Astrocyte (in vitro differentiated cells and primary cell): Measurements from ENCODE around the gene PBOV1. TPM values are rescaled to one million over a fixed set of nuclear protein-coding genes. Genes with fewer than 3 reads are reported as not detected.

ENCODE experiments used
- DNase-seq: peaks from one replicate; pipeline ENCODE4 v3.0.0-alpha.2; 2010; ENCODE audit warnings: low read depth
- FAIRE-seq: peaks from 2 replicates; lab custom pipeline; 2011; peaks lifted over from hg19 to GRCh38; lab: Jason Lieb, UNC
- H2AFZ ChIP-seq: 2 replicates; pipeline ENCODE4 v1.6.0; 2012; ENCODE audit warnings: low read depth, low read length, inconsistent platforms
- H3K27ac ChIP-seq: 2 replicates; pipeline ENCODE4 v1.5.1; 2011; ENCODE audit warnings: low read depth, low read length, inconsistent platforms
- H3K27me3 ChIP-seq: 2 replicates; pipeline ENCODE4 v1.6.0; 2011; ENCODE audit warnings: low read length, inconsistent platforms; ENCODE audit not compliant: insufficient read depth
- H3K36me3 ChIP-seq: 2 replicates; pipeline ENCODE4 v1.5.1; 2011; ENCODE audit warnings: low read length, inconsistent platforms; ENCODE audit not compliant: insufficient read depth
- H3K4me1 ChIP-seq: 2 replicates; pipeline ENCODE4 v1.5.1; 2011; ENCODE audit warnings: low read length, inconsistent platforms; ENCODE audit not compliant: insufficient read depth
- H3K4me2 ChIP-seq: 2 replicates; pipeline ENCODE4 v1.6.0; 2012; ENCODE audit warnings: low read length, inconsistent platforms
- H3K4me3 ChIP-seq: 2 replicates; pipeline ENCODE4 v1.5.1; 2011; ENCODE audit warnings: low read depth, mild to moderate bottlenecking, low read length, inconsistent platforms; ENCODE audit not compliant: insufficient read depth
- H3K79me2 ChIP-seq: 2 replicates; pipeline ENCODE4 v1.6.0; 2012; ENCODE audit warnings: mild to moderate bottlenecking, low read length, inconsistent platforms; ENCODE audit not compliant: insufficient read depth
- H3K9ac ChIP-seq: 2 replicates; pipeline ENCODE4 v1.6.0; 2012; ENCODE audit warnings: mild to moderate bottlenecking, low read length, inconsistent platforms
- H3K9me3 ChIP-seq: 2 replicates; pipeline ENCODE4 v1.5.1; 2012; ENCODE audit warnings: low read depth, mild to moderate bottlenecking, low read length, inconsistent platforms; ENCODE audit not compliant: insufficient read depth
- H4K20me1 ChIP-seq: 2 replicates; pipeline ENCODE4 v1.6.0; 2012; ENCODE audit warnings: low read length, inconsistent platforms; ENCODE audit not compliant: insufficient read depth
- H3K27ac Mint-ChIP-seq: one replicate; pipeline ENCODE4 v1.8.0; 2021; ENCODE audit warnings: mild to moderate bottlenecking, mixed read lengths; ENCODE audit not compliant: unreplicated experiment
- H3K27me3 Mint-ChIP-seq: one replicate; pipeline ENCODE4 v1.8.0; 2021; ENCODE audit warnings: low read depth, mixed read lengths; ENCODE audit not compliant: unreplicated experiment
- H3K36me3 Mint-ChIP-seq: one replicate; pipeline ENCODE4 v1.8.0; 2021; ENCODE audit warnings: low read depth, mixed read lengths; ENCODE audit not compliant: unreplicated experiment
- H3K4me1 Mint-ChIP-seq: one replicate; pipeline ENCODE4 v1.8.0; 2021; ENCODE audit warnings: low read depth, mixed read lengths; ENCODE audit not compliant: unreplicated experiment
- H3K4me3 Mint-ChIP-seq: one replicate; pipeline ENCODE4 v1.8.0; 2021; ENCODE audit warnings: mild to moderate bottlenecking, moderate library complexity, mixed read lengths; ENCODE audit not compliant: unreplicated experiment
- H3K9me3 Mint-ChIP-seq: one replicate; pipeline ENCODE4 v1.8.0; 2021; ENCODE audit warnings: mild to moderate bottlenecking, mixed read lengths; ENCODE audit not compliant: unreplicated experiment
- EZH2 ChIP-seq: IDR thresholded peaks from 2 replicates; pipeline ENCODE4 v1.6.1; 2012; ENCODE audit warnings: mild to moderate bottlenecking, low read length, inconsistent platforms; ENCODE audit not compliant: insufficient read depth
- total RNA-seq: library from RNA; stranded (reverse); gene quantifications from 2 replicates; pipeline ENCODE4 v1.2.1, GENCODE V29; 2021
- TF ChIP-seq, protein P1 (sequence below): IDR thresholded peaks from 2 replicates; pipeline ENCODE4 v1.5.1; 2011; ENCODE audit warnings: low read depth, mild to moderate bottlenecking, inconsistent platforms, low read length, moderate library complexity; ENCODE audit not compliant: insufficient read depth

Gene PBOV1
- total RNA-seq, 1 donor from 2014 or later, result not detected

DNA sequence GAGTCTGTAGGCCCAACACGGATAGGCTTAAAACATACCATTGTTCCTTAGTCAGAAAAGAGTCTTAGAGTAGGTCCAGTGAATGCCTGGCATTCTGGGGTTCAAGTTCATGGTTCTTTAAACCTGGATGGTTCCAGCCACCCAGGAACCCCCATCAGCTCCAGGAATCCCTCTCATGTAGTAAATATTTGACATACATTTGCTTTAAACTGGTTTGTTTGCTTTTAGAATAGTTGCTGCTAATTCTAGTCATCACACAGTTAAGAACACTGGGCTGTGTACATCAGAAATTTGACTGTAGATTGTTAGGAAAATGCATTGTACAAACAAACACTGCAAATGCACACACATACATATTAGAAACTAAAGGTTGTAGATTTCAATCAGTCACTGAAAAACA, 30.6 kb upstream of the PBOV1 start:
- no peaks in the 10 kb centered on the region for H3K27me3 Mint-ChIP-seq
- no peak overlapping the region for H3K4me3 ChIP-seq
- peaks cover 17% of the 10 kb centered on the region for H3K4me1 Mint-ChIP-seq
- no peaks in the 10 kb centered on the region for H3K9me3 Mint-ChIP-seq
- no peaks in the 10 kb centered on the region for H4K20me1 ChIP-seq
- peaks cover 9% of the 10 kb centered on the region for H3K4me1 ChIP-seq
- no peak for DNase-seq
- no peak overlapping the region for H3K27ac Mint-ChIP-seq
- no peak overlapping the region for H3K27ac ChIP-seq
- no peak overlapping the region for H3K4me3 Mint-ChIP-seq
- H3K27me3 ChIP-seq, result no peaks in the 10 kb centered on the region
- no peaks in the 10 kb centered on the region for H3K79me2 ChIP-seq
- no peak for TF ChIP-seq EZH2
- TF ChIP-seq, protein P1, sequence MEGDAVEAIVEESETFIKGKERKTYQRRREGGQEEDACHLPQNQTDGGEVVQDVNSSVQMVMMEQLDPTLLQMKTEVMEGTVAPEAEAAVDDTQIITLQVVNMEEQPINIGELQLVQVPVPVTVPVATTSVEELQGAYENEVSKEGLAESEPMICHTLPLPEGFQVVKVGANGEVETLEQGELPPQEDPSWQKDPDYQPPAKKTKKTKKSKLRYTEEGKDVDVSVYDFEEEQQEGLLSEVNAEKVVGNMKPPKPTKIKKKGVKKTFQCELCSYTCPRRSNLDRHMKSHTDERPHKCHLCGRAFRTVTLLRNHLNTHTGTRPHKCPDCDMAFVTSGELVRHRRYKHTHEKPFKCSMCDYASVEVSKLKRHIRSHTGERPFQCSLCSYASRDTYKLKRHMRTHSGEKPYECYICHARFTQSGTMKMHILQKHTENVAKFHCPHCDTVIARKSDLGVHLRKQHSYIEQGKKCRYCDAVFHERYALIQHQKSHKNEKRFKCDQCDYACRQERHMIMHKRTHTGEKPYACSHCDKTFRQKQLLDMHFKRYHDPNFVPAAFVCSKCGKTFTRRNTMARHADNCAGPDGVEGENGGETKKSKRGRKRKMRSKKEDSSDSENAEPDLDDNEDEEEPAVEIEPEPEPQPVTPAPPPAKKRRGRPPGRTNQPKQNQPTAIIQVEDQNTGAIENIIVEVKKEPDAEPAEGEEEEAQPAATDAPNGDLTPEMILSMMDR, result no peak
- no peaks in the 10 kb centered on the region for H3K36me3 Mint-ChIP-seq
- no peak overlapping the region for H3K4me2 ChIP-seq
- H2AFZ ChIP-seq, result no peak overlapping the region
- no peaks in the 10 kb centered on the region for H3K36me3 ChIP-seq
- no peak overlapping the region for H3K9ac ChIP-seq
- FAIRE-seq, result no peak
- H3K9me3 ChIP-seq, result no peaks in the 10 kb centered on the region

DNA sequence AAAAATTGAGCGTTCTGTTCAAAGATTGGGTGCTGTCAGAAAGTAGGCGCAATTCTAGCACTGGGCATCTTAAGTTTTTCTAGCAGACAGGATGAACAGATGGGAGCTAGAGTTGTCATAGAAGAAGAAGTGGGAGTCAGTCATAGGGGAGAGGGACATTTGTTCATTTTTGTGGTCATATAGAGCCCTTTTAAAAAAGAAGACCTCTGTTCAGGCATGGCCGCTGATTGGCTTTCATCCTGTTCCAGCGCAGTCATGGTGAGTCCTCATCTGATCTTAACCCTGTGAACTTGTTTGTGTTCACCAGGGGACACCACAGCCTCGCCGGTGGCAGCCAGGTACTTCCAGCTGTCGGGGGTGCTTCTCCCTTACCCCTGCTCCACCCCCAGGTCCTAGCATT, 29.7 kb upstream of the PBOV1 start:
- H4K20me1 ChIP-seq, result no peaks in the 10 kb centered on the region
- no peak for FAIRE-seq
- no peak overlapping the region for H3K4me3 Mint-ChIP-seq
- H3K27me3 Mint-ChIP-seq, result no peaks in the 10 kb centered on the region
- no peaks in the 10 kb centered on the region for H3K79me2 ChIP-seq
- H3K36me3 ChIP-seq, result no peaks in the 10 kb centered on the region
- peaks cover 9% of the 10 kb centered on the region for H3K4me1 ChIP-seq
- H3K9ac ChIP-seq, result no peak overlapping the region
- H3K4me1 Mint-ChIP-seq, result peaks cover 17% of the 10 kb centered on the region
- no peaks in the 10 kb centered on the region for H3K36me3 Mint-ChIP-seq
- H3K27ac ChIP-seq, result no peak overlapping the region
- H3K27ac Mint-ChIP-seq, result no peak overlapping the region
- H3K9me3 Mint-ChIP-seq, result no peaks in the 10 kb centered on the region
- no peak overlapping the region for H2AFZ ChIP-seq
- TF ChIP-seq EZH2, result no peak
- TF ChIP-seq, protein P1, result no peak
- no peak for DNase-seq
- H3K4me2 ChIP-seq, result no peak overlapping the region
- no peaks in the 10 kb centered on the region for H3K27me3 ChIP-seq
- H3K4me3 ChIP-seq, result no peak overlapping the region
- H3K9me3 ChIP-seq, result no peaks in the 10 kb centered on the region

DNA sequence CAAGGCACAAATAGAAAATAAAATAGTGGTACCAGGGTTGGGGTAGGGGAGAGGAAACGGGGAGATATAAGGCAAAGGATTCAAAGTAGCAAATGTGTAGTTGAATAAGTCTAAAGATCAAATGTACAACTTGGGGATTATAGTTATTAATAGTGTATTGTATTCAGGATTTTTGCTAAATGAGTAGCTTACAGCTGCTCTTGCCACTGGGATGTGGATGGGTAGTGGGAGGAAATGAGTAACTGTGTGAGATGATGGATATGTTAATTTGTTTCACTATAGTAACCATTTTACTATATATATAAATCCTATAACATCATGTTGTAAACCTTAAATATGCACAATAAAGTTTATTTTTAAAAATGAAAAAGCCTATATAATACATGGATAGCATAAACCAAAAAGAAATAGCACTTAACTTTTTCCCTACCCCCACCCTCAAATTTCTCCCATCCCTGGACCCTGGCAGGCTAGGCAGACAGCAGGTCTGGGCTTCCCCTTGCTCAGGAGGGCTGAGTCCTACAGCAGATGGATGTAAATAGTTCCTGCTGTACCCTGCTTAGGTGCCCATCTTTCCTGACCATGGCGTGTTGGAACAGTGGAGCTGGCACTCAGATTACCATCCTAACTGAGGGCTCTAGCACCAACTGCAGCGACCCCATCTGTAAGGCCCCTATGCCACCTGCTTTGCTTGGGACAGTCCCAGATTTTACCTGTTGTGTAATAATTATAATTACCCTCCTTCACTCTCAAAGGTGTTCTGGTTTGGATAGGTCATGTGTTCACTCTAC, 28.6 kb upstream of the PBOV1 start:
- Mint-ChIP-seq H3K36me3 (no peaks in the 10 kb centered on the region), H3K27ac (no peak overlapping the region), H3K4me1 (peaks cover 17% of the 10 kb centered on the region), H3K4me3 (no peak overlapping the region), H3K27me3 (peaks cover 2% of the 10 kb centered on the region), H3K9me3 (no peaks in the 10 kb centered on the region)
- no peak for TF ChIP-seq EZH2
- TF ChIP-seq, protein P1, result no peak
- DNase-seq (peak; percentile 19), FAIRE-seq (no peak)
- Histone ChIP-seq H3K27ac (peak overlapping the region; percentile 37), H2AFZ (no peak overlapping the region), H3K4me2 (peak overlapping the region; percentile 52), H3K4me1 (peaks cover 9% of the 10 kb centered on the region), H3K9me3 (no peaks in the 10 kb centered on the region), H3K36me3 (no peaks in the 10 kb centered on the region), H4K20me1 (no peaks in the 10 kb centered on the region), H3K9ac (no peak overlapping the region), H3K27me3 (no peaks in the 10 kb centered on the region), H3K79me2 (no peaks in the 10 kb centered on the region), H3K4me3 (no peak overlapping the region)
